Inflammatory macrophage (primary cell): Measurements from ENCODE around the gene NUDT22.

Experiments used
- DNase-seq, 2 donors: peaks; one replicate each; pipeline ENCODE4 v3.0.0-alpha.2; 2020 to 2022

NUDT22 gene

DNA sequence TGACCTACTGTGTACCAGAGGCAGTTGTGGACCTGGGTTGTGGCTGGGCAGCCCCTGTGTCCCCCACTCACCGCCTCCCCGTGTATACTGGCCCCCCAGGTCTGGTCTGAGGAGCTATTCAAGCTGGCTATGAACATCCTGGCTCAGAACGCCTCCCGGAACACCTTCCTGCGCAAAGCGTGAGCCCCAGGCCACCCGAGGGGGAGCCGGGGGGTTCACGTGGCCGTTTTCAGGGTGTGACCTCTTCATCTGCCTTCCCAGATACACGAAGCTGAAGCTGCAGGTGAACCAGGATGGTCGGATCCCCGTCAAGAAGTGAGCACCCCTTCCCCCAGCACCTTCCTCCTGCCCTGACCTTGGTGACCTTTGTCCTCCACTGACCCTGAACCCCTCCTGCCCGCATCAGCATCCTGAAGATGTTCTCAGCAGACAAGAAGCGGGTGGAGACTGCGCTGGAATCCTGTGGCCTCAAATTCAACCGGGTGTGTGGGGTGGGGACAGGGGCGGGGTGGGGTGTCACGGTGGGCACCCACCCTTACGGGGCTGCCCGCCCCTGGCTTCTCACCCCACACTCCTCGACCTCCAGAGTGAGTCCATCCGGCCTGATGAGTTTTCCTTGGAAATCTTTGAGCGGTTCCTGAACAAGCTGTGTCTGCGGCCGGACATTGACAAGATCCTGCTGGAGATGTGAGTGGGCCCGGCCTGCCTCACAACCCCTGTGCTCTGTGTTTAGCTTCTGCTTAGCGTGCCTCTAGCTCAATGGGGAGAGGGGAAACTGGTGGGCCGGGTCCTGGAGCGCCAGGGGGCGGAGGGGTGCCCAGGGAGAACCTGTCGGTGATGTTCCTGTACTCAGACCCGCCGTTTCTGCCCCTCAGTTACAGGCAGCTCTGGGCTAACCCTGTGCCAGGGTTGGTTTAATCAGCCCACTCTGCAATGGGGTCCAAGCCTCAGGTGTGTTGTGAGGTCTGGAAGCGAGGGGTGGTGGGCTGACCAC, 29.4 kb downstream of the NUDT22 start:
- DNase-seq, result no peak

DNA sequence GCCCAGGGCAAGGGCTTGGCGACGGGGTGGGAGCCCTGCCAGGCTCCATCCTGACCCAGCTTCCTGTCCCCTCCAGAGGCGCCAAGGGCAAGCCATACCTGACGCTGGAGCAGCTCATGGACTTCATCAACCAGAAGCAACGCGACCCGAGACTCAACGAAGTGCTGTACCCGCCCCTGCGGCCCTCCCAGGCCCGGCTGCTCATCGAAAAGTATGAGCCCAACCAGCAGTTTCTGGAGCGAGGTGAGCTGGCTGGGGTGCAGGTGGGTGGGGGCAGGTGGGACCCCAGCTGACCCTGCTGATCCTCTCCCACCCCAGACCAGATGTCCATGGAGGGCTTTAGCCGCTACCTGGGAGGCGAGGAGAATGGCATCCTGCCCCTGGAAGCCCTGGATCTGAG, 30.2 kb downstream of the NUDT22 start:
- no peak for DNase-seq

DNA sequence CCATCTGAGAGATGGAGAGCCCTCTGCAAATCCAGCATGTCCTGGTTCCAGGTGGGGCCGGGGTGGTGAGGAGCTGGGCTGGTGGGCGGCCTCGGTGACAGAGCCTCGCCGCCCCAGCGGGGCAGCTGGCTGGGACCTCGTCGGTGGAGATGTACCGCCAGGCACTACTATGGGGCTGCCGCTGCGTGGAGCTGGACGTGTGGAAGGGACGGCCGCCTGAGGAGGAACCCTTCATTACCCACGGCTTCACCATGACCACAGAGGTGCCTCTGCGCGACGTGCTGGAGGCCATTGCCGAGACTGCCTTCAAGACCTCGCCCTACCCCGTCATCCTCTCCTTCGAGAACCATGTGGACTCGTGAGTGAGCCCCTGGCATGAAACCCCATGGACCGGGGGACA, 32.3 kb downstream of the NUDT22 start:
- no peak for DNase-seq

DNA sequence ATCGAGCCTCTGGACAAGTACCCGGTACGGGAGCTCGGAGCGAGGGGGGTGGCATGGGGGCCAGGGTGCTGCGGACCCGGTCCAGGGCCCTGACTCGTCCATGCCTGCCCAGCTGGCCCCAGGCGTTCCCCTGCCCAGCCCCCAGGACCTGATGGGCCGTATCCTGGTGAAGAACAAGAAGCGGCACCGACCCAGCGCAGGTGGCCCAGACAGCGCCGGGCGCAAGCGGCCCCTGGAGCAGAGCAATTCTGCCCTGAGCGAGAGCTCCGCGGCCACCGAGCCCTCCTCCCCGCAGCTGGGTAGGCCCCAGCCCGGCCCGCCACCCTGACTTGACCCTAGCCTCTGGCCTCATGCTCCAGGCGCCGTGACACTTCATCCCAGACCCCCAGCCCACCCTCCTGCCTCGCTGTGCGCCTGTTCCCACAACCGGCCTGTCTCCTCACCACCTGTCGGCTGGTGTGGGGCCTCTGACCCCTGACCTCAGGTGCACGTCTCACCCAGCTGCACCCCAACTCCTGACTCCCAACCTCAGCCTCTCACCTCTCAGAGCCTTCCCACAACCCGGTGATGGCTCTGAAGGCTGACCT, 33.0 kb downstream of the NUDT22 start:
- DNase-seq, result no peak

DNA sequence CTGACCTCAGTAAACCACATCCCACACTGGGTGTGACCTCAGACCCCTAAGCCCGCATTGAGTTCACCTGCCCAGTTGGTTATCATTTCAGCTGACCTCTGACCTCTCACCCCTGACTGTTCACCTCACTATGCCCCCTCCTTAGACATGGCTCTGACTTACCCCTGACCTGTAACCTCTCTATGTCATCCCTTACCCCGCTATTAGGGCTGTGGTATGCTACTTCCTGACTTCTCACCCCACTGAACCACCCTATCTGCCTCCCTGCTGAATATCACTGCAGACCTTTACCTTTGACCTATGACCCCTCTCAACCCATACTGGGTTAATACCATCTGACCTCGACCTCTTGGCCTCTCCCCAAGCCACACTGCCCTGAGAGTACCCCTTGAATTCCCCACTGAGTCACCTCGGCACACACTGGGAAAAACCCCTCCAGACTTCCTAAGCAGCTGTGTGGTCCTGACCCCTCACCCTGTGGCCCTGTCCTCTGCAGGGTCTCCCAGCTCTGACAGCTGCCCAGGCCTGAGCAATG, 33.5 kb downstream of the NUDT22 start:
- no peak for DNase-seq

DNA sequence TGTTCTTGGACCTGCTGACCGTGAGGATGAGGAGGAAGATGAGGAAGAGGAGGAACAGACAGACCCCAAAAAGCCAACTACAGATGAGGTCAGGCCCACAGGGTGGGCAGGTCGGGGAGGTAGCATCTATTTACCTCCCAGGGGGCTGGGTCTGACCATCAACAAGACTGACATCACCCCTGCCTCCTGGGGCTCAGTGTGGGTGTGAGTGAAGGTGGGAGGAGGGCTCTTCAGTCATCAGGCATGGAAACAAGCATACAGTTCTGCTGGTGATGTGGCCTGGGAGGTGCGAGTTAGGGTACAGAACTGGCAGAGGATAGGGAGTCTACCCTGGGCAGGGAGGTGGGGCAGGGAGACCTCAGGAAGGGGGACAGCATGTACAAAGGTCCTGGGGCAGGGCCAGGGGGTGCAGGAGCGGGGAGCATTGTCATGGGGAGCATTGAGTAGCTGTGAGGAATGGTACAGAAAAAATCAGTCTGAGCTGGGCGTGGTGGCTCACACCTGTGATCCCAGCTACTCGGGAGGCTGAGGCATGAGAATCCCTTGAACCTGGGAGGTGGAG, 34.2 kb downstream of the NUDT22 start:
- DNase-seq, result no peak

DNA sequence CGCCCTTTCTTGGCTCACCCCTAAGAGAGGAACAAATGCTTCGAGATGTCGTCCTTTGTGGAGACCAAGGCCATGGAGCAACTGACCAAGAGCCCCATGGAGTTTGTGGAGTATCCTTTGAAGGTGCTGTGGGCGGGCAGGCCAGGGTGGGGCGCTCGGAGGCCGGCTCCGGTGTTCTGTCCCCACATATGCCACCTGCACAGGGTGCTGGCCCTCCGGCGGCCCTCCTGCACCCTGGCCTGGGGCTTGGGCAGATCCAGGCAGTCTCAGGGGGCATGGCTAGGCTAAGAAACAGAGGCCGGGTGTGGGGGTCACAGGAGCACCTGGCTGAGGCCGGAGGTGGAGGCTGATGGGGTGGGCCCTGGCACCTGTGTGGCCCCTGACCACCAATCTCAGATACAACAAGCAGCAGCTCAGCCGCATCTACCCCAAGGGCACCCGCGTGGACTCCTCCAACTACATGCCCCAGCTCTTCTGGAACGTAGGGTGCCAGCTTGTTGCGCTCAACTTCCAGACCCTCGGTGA, 35.5 kb downstream of the NUDT22 start:
- DNase-seq, result no peak

DNA sequence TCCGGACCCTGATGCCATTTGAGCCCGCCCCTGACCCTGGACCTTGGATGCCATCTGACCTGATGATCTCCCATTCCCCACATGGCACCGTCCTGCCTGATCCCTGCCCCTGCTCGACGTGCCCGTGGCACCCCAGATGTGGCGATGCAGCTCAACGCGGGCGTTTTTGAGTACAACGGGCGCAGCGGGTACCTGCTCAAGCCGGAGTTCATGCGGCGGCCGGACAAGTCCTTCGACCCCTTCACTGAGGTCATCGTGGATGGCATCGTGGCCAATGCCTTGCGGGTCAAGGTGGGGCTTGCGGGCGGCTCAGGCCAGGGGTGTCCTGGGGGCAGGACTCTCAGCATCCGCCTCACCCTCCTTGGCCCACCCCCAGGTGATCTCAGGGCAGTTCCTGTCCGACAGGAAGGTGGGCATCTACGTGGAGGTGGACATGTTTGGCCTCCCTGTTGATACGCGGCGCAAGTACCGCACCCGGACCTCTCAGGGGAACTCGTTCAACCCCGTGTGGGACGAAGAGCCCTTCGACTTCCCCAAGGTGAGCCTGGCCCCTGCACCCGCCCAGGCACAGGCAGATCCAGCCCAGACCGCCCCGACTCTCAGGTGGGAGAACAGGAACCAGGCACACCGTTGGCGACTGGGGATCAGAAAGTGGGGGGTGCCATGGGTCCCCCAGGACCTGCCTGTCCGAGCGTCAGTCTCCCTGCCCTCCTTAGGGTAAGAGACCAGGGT, 36.4 kb downstream of the NUDT22 start:
- DNase-seq, result no peak

DNA sequence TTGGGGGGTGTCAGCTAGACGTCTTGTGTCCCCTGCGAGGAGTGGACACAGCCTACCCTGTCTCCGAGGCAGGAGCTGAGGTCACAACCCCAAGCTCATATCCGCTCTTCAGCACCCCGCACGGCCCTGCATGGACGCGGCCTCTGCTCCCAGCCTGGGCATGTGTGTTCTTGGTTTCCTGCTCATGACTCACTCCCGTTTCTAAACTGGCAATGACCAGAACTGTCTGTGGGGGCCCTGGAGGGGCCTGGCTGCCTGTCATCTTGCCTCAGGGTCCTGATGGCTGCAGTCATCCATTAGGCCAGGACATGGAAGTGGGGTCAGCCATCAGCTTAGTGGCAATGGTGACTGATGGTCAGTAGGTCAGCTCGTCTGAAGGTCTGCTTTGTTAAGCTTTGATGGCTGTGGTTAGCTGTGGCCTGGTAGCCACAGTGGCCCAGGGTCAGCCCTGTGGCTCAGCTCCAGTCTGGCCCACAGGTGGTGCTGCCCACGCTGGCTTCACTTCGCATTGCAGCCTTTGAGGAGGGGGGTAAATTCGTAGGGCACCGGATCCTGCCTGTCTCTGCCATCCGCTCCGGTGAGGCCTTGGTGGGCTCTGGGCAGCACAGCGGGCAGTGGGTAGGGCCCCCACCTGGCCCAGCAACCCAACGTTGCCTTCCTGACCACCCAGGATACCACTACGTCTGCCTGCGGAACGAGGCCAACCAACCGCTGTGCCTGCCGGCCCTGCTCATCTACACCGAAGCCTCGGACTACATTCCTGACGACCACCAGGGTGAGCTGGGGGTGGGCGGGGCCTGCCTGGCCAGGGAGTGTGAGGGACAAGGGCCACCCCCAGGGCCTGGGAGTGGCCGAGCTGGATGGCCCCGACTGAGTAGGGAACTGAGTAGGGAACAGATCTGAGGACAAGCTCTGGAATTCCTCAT, 37.2 kb downstream of the NUDT22 start:
- DNase-seq, result no peak

DNA sequence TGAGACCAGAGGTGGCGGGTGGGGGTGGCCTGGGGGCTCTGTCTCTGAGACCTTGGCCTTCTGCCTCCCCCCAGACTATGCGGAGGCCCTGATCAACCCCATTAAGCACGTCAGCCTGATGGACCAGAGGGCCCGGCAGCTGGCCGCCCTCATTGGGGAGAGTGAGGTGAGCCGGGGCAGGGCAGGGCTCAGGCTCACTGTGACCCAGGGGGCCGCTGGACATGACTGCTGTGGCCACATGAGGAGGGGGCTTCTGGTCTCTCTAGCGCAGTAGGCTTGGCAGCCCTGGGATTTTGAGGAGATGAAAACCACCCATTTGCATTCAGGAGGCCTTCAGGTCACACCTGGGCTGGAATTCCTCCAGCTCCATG, 37.9 kb downstream of the NUDT22 start:
- no peak for DNase-seq

DNA sequence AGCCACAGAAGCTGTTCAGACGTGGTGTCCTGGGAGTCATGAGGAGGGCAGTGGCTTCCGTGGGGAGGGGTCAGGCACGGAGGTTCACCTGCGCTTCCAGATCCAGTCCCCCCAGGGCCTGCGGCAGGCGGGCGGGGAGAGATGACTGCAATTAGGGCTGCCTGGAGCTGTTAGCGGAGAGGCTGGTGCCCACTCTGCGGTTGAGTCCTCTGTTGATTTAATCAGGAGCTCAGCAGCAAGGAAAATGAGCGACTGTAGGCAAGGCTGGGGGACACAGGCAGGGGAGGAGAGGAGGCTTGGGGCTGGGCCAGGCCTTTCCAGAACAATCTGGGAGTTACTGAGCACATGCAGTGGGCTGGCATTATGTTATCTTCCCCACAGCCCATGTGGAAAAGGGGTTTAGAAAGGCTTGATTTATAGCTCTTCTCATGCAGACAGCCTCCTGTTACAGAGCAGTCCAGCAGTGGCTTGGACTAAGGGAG, 38.3 kb downstream of the NUDT22 start:
- no peak for DNase-seq

DNA sequence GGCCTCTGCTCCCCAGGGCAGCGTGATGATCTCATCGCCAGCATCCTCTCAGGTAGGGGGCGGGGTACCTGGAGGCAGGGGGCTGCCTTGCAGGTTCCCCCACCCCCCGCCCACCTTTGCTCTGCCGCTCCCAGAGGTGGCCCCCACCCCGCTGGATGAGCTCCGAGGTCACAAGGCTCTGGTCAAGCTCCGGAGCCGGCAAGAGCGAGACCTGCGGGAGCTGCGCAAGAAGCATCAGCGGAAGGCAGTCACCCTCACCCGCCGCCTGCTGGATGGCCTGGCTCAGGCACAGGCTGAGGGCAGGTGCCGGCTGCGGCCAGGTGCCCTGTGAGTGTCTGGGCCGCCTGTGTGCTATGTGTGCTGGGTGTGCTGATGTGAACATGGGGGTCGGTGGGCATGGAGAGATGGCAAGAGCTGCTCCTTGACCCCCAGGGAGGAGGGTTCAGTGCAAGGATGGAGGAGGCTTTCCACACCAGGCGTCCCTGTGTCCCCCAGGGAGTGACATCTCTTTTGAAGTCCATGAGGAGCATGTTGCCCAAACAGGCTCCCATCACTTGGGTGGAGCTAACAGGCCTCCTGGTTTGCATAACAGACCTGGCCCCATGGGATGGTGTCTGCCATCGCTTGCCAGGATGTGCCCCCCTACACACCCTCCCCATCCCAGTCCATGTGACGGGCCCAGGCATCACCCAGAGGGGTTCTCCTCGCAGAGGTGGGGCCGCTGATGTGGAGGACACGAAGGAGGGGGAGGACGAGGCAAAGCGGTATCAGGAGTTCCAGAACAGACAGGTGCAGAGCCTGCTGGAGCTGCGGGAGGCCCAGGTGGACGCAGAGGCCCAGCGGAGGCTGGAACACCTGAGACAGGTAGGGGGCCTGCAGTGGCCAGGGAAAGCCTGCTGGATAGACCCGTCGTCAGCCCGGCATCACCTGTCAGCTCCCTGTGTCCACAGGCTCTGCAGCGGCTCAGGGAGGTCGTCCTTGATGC, 39.4 kb downstream of the NUDT22 start:
- no peak for DNase-seq

DNA sequence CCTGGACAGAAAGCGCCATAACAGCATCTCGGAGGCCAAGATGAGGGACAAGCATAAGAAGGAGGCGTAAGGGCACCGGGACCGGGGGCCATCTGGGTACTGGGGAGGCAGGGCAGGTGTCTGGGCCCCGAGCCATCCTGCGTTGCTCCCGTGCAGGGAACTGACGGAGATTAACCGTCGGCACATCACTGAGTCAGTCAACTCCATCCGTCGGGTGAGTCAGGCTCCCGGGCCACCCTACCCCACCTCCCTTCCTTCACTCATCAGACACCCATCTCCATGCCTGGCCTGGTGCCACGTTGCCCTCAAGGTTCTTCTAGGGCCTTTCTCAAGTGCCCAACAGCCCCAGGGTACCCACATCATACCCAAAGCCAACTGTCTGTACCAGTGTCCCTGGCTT, 40.3 kb downstream of the NUDT22 start:
- DNase-seq, result no peak

DNA sequence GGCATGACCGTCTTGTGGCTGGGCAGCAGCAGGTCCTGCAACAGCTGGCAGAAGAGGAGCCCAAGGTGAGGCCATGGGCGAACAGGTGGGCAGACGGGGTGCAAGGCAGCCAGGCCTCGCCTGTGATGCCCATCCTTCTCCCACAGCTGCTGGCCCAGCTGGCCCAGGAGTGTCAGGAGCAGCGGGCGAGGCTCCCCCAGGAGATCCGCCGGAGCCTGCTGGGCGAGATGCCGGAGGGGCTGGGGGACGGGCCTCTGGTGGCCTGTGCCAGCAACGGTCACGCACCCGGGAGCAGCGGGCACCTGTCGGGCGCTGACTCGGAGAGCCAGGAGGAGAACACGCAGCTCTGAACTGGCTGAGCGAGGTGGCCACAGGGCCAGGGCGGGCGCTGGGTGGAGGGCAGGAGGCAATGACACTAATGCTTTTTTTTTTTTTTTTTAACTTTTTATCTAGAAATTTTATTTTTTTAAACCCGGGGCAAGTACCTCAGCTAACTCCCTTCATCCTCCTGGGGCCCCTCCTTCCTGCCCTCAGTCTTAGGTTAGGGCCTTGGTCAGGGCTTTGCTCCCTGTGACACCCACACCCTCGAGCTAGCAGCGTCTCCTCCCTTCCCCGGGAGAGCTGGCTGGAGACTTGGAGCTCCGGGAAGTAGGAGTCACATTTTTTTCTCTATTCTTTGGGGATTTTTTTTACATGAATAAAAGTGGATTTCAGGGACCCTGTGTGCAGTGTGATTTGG, 41.3 kb downstream of the NUDT22 start:
- DNase-seq, result no peak

DNA sequence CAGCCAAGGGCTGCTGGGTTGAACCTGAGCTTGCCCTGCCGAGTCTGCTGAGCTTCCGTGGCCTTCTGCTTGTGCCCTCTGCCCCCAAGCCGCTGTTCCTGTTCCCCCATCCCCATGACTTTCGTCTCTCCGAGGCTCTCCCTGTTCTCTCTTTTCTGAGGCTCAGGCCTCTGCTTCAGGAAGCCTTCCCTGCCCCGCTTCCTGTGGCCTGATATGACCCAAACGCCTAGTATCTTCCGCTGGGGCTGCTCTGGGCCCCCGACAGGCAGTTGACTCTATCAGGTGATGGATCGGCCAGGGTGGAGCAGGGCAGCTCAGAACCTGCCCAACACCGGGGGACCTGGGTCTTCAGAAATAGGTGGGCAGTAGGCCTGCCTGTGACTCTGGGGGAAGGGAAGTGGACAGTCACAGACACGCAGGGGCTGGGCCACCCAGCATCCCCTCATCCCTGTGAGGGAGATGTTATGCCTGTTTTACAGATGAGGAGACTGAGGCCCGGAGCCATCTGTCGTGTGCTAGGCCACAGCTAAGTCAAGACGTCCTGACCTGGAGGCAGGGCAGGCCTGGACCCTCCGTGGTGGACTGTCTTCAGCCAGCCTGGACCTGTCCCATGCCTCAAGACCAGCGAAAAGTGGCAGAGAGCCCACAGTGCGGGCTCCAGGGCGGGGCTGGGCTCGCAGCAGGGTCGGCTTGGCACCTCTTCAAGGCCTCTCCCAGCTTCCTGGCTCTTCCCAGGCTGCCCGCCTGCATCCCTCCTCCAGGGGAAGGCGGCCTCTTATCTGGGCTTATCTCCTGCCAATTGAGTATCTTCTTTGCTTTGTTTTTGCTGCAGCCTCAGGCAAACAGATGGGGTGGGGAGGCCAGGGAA, 42.2 kb downstream of the NUDT22 start:
- DNase-seq, result peak; percentile 59

DNA sequence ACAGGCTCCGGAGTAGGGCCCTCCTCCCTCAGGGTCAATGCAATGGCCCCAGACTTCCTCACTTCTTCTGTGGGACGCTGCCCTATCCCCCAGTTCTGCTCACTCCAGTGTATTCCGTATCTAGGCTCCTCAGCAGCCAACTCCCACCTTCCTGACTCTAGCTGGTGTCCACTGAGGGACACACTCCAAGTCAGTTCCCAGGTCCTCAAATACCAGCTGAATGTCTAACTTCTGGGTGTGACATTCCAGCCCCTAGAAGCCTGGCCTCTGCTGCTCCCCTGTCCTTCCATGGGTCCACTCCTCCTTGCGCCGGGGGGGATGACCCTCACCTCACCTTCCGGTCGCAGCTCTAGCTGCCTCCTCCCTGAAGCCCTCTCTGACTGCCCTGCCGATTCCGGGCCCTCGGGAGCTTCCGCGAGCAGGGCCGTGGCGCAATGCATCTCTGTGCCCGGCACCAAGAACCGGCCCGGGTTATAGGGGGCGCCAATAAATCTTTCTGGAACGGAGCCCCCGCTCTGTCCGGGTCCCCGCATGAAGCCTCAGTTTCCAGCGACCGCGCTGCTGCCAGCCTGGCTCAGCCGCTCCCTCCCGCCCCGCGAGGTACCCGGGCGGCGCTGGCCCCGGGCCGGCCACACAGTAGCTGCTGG, 42.9 kb downstream of the NUDT22 start:
- peak; percentile 77 to 83 for DNase-seq

DNA sequence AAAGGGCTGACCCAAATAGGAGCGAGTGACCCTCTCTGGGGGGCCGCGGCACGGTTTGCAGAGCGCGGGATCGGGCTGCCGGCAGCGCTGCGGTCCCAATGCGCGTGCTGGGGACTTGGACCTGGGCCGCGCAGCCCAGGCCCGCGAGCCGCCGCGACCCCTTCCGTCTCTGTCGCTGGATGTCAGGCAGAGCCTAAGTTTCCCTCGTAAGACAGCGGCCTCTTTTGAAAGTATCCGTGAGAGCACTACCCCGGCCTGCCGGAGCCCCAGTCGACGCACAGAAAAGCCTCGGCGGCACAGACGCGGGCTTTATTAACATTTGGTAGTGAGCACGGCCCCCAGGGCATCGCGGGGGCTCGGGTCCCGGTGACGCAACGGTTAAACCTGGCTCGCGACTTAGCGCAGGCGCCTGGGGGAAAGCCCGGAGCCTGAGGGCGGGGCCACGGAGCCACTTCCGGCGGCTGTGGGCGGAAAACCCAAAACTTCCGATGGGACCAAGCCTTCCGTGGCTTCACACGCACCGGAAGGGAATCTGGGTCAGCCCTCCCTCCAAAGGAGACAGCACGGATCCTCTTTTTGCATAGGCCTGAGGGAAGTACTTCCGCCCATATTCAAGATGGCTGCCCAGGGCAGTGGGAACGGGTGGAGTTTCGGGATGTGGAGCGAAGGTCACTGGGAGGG, 43.6 kb downstream of the NUDT22 start:
- peak; percentile 100 for DNase-seq
